DMS79 treated with DMSO at 0.1 percent for 48 hours (cell line): ENCODE measurements around the gene SNPH.

ENCODE experiments used
- DNase-seq: peaks from one replicate; lab custom pipeline; 2025; lab: John Stamatoyannopoulos, UW

Gene SNPH

DNA sequence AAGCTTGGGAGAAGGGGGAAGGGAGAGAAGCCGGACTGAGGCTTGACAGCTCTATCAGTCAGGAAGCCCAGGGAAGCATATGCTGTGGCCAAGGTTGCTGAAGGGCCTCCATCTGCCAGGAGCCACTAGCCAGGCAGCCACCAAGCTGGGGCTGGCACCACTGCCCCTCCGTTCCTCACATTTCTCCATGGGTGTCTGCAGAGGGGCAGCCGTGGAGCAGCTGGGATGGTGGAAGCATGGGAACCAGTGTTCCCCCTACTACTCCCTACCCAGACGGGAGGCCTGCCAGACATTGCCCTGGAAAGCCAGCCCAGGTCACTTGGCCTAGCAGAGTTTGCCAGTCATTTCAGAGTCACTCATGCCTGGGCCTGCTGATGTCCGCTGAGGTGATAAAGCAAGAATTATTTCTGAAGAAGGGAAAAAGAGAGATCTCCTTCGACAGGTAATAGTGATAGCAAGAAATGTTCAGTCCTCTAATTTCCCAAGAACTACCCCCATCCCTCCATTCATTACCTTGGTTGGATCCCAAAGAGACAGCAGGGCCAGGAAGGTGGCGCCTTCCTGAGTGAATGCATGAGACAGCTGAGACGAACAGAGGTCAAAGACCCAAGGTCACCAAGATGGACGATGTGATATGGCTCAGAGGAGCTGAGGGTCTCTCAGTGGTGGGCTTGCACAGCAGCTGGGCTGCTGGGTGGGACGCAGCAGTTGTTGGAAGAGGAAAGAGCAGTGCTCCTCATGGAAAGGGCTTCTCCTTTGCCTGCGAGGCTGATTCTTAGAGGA, 21.9 kb downstream of the SNPH start:
- DNase-seq = no peak

GRCh38 chr20:1291191-1291741, 25.2 kb downstream of the SNPH start:
- DNase-seq = no peak

GRCh38 chr20:1292620-1293019, 26.5 kb downstream of the SNPH start:
- no peak for DNase-seq

DNA sequence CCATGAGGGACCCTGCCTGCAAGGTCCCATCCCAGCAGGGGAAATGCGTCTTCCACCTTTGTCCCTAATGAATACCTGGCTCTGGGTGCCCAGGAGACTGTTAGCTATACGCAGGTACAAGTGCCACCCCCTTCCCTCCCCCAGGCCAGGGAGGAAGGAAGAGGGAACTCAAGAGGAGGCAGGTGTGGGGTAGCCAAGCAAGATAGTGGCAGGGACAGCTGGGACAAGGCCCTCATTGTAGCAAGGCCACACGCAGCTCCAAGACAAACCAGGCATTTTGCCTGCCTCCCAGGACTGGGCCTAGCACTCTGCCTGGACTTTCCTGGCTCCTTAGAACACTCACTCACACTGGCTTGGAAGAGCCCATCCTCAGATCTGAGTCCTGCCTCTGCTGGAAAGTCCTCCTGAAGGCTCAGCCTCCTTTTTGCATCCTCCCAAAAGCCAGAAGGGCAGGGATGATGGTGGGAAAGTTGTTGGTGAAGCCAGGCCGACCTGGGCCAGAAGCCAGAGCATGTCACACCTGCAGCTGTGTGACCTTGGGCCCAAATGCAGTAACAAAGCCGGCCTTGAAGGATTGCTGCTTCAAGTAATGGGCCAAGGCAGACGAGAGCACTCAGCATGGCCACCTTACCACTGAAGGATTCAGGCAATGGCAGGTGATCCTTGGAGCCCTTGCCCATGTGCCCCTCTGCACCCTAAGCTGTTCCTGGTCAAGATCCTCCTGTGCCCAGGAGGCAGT, 27.7 kb downstream of the SNPH start:
- DNase-seq = peak; percentile 14

DNA sequence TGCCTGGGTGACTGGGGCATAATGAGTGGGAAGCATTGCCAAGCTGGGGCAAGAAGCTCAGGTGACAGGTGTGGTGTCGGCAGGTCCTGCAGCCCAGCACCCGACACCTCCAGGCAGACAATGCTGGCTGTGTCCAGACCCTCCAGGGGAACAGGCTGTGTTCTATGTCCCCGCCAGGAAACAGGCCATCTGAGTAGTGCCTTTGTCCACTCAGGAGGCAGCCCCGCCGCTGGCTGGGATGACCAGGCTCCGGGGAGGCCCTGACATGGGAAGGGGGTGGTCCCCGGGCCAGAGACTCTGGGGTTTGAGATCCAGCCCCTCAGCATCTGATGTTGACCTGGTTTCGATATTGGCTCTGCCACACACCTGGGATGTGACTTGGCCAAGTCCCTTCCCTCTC, 28.4 kb downstream of the SNPH start:
- DNase-seq = no peak

- no peak for DNase-seq
These were observed 29.3 kb downstream of the SNPH start for GRCh38 chr20:1295276-1295930.

DNA sequence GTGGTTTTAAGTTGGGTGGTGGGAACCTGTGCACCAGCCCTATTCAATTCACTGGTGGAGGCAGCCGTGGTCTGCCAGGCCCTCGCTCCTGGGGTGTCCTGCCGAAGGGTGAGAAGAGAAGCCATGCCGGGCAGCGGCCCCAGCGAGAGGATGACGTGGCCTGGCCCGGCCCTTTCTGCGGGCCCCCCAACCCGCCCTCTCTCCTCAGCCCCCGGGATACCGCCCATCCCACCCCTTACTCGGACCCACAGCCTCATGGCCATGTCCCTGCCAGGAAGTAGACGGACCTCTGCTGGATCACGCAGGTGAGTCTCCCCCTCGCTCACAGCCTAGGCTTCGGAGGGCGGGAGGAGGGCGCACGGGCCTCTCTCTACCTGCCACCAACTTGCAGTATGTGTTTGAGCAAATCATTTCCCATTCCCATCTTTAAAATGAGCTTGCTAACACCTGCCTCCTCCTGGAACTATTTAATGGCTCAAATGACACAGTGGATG, 30.1 kb downstream of the SNPH start:
- DNase-seq = no peak

- DNase-seq = no peak
These were observed 30.8 kb downstream of the SNPH start for GRCh38 chr20:1296922-1297321.

GRCh38 chr20:1297486-1297885, 31.4 kb downstream of the SNPH start:
- DNase-seq = no peak

- no peak for DNase-seq
These were observed 32.1 kb downstream of the SNPH start for GRCh38 chr20:1298166-1298565.

DNA sequence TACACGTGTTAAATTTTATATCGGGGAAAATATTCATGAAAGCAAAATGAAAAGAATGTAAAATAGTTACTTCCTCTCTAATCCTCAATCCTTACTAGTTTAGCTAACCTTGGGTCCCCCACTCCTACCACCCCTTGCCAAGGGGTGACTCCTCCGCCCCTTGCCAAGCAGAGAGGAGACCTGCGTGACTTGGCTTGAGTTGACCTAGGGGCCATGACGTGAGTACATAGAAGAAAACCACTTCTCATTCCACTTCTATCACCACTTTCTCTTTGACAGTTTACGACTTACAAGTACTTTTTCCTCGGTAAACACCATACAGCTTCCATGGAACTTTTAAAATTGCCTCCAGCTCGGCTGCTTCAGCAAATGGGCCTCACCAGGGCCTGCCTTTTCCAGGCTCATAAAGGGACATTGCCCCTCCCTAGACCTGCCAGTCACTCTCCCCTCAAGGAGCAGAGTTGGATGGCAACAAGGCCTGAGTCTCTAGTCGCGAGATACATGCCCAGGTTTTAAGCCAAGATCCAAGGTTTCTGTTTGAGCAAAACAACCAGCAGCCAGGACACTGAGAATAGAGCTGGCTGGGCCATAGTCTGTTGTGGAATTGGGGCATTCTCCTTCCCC, 32.9 kb downstream of the SNPH start:
- DNase-seq = peak; percentile 5

- DNase-seq = no peak
These were observed 33.4 kb downstream of the SNPH start for GRCh38 chr20:1299522-1299921.

DNA sequence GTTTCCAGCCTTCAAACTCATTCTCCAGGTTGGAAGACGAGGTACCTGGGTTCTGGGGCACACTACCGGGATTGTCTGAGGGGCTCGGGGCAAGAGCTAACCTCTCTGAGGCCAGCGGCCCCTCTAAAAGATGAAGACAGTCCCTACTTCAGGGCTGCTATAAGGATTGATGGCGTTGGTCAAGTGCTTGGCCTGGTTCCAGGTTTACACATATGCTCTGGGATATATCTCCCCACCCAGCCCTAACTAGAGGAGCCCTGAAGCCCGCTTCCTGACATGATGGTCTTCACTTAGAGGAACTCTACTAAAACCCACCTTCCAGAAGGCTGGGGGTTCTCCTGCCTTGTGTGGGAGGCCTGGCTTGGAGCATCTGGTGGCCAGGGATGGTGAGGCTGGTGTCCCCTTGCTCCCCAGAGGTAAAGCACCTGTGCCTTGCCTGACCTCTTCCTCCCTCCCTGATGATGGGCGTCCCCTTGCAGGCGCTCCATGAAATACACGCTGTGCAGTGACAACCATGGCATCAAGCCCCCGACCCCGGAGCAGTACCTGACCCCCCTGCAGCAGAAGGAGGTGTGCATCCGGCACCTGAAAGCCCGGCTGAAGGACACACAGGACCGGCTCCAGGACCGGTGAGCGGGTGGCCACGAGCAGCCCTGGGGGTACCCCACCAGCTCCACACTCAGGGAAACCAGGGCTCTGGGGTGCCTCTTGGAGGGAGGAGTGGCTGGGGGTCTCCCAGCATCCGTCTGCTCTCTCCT, 34.2 kb downstream of the SNPH start:
- DNase-seq = no peak

GRCh38 chr20:1301031-1301529, 35.0 kb downstream of the SNPH start:
- DNase-seq = no peak

DNA sequence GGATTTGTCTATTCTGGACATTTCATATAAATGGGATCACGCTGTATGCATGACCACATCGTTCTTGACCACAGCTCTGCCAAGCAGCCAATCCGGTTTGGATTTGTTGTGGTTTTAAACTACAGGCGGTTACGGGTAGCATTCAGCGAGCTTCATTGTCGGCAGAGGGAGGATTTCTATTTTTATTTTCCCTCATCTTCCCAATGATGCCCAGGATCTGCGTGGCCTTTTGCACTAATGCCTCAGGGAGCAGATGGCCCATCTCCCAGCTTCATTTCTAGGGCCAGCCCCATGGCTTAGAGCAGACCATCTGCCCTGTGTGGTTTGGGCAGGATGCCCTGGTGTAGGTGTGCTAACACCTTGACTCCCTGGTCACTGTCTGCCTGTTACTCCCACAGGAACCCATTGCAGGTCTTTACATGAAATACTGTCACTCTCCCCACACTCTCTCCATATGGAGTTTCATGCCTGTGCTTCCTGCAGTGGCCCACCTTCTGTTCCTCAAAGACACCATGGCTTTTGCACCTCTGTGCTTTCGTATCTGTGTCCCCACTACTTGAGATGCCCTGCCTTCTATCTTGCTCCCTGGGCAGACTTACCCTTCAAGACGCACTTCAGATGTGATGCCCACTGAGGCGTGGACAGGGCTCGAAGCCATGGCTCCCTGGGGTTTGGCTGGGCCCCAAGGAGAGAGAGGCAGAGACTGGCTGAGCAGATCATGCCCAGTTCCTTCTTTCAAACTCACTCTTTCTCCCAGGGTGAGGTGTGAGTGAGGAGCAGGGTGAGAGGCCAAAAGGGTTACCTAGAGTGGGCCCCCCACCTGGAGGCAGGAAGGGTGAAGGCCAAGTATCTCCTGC, 36.8 kb downstream of the SNPH start:
- peak; percentile 57 for DNase-seq

DNA sequence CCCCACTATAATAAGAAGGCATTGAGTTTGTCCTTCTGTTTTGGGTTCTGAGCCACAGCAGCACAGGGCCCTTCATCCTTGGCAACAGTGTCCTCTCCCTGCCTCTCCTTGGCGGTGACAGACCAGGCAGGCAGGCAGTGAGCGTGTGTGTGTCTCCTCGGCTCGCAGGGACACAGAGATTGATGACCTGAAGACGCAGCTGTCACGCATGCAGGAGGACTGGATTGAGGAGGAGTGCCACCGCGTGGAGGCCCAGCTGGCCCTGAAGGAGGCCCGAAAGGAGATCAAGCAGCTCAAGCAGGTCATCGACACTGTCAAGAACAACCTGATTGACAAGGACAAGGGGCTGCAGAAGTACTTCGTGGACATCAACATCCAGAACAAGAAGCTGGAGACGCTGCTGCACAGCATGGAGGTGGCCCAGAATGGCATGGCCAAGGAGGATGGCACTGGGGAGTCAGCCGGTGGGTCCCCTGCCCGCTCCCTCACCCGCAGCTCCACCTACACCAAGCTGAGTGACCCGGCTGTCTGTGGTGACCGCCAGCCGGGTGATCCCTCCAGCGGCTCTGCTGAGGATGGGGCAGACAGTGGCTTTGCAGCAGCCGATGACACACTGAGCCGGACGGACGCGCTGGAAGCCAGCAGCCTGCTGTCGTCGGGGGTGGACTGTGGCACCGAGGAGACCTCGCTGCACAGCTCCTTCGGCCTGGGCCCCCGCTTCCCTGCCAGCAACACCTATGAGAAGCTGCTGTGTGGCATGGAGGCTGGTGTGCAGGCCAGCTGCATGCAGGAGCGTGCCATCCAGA, 38.8 kb downstream of the SNPH start:
- no peak for DNase-seq

DNA sequence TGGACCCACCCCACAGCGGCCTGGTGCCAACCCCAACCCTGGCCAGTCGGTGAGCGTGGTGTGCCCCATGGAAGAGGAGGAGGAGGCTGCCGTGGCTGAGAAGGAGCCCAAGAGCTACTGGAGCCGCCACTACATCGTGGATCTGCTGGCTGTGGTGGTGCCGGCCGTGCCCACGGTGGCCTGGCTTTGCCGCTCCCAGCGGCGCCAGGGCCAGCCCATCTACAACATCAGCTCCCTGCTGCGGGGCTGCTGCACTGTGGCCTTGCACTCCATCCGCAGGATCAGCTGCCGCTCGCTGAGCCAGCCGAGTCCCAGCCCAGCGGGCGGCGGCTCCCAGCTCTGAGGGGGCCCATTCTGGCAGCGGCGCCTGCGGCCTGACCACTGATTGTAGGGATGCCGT, 39.6 kb downstream of the SNPH start:
- DNase-seq = no peak

GRCh38 chr20:1306316-1307135, 40.4 kb downstream of the SNPH start:
- no peak for DNase-seq
